ENCODE measurements around the gene RALGAPA2.

DNA sequence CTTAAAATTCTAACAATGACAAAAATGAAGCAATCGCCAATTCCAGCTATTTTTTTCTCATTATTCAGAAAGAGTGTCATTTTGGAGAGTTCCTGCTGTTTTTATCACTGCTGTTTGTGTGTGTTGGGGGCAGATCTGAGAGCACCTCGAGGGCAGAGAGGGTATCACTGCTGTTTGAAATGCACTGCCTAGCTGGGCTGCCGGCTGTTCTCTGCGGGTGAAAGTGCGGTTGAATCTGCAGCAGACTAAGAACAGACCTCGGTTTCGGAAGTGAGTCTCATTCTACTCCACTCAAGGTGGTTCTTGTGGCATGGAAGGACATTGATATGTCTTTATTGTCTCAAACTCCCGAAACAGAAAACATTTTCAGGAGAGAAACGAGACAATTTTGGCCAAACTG, 326.3 kb downstream of the RALGAPA2 start:
- TF ChIP-seq, protein P1, sequence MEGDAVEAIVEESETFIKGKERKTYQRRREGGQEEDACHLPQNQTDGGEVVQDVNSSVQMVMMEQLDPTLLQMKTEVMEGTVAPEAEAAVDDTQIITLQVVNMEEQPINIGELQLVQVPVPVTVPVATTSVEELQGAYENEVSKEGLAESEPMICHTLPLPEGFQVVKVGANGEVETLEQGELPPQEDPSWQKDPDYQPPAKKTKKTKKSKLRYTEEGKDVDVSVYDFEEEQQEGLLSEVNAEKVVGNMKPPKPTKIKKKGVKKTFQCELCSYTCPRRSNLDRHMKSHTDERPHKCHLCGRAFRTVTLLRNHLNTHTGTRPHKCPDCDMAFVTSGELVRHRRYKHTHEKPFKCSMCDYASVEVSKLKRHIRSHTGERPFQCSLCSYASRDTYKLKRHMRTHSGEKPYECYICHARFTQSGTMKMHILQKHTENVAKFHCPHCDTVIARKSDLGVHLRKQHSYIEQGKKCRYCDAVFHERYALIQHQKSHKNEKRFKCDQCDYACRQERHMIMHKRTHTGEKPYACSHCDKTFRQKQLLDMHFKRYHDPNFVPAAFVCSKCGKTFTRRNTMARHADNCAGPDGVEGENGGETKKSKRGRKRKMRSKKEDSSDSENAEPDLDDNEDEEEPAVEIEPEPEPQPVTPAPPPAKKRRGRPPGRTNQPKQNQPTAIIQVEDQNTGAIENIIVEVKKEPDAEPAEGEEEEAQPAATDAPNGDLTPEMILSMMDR (conservative IDR thresholded peaks at IDR 0.05; ENCODE audit: low read depth, low read length), result no peak
- no peak for TF ChIP-seq EZH2 (IDR thresholded peaks at IDR 0.05; ENCODE audit: low read length, unreplicated experiment)
- TF ChIP-seq EZH2phosphoT487 (IDR thresholded peaks at IDR 0.05; ENCODE audit: borderline replicate concordance, low read length), result no peak
